ENCODE results near the gene RAP1B.

DNA sequence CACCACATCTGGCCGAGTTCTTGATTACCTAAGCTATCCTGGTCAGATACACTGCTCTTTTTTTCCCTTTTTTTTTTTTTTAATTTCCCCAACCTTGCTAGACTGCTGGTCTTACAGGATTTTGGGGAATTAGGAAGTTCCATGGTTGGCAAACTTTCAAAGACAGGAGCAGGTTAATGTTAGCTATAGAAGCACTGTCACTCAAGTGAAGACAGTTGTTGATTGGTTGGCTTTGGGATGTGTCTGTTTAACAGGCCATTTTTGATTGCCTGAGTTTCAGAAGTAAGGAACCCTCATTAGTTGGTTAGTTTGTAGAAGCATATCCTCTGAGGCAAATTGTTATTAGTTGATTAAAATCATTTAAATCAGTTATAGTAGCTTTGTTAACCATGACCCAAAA, 36.8 kb downstream of the RAP1B start:
- TF ChIP-seq, protein P1, sequence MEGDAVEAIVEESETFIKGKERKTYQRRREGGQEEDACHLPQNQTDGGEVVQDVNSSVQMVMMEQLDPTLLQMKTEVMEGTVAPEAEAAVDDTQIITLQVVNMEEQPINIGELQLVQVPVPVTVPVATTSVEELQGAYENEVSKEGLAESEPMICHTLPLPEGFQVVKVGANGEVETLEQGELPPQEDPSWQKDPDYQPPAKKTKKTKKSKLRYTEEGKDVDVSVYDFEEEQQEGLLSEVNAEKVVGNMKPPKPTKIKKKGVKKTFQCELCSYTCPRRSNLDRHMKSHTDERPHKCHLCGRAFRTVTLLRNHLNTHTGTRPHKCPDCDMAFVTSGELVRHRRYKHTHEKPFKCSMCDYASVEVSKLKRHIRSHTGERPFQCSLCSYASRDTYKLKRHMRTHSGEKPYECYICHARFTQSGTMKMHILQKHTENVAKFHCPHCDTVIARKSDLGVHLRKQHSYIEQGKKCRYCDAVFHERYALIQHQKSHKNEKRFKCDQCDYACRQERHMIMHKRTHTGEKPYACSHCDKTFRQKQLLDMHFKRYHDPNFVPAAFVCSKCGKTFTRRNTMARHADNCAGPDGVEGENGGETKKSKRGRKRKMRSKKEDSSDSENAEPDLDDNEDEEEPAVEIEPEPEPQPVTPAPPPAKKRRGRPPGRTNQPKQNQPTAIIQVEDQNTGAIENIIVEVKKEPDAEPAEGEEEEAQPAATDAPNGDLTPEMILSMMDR (optimal IDR thresholded peaks at IDR 0.05 in 1 of 3, IDR thresholded peaks at IDR 0.05 in 1 of 3, conservative IDR thresholded peaks at IDR 0.05 in 1 of 3; ENCODE audit: extremely low read depth in 1 of 3, insufficient read depth in 2 of 3, low read length in 3 of 3): no peak
- TF ChIP-seq EZH2 (IDR thresholded peaks at IDR 0.05; ENCODE audit: low read length): no peak
